ENCODE data around the gene HBG1.

DNA sequence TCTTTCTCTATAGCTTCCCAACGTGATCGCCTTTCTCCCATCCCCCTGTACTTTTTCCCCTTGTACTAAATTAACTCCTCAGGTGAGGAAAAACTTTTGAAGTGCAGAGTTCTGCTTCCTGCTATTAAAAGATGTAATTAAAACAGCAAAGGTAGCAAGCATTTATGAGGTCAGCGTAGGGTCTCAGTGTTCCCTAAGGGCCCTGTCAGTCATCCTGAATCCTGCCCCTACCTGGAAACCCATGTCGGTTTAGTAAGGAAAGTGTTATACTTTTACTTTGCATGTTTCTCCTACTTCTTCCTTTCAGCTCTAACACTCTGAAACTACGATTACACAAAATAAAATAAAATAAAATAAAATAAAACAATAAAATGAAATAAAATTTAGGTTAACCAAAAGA lies 21.5 kb downstream of the HBG1 start:
- TF ChIP-seq, protein P1, sequence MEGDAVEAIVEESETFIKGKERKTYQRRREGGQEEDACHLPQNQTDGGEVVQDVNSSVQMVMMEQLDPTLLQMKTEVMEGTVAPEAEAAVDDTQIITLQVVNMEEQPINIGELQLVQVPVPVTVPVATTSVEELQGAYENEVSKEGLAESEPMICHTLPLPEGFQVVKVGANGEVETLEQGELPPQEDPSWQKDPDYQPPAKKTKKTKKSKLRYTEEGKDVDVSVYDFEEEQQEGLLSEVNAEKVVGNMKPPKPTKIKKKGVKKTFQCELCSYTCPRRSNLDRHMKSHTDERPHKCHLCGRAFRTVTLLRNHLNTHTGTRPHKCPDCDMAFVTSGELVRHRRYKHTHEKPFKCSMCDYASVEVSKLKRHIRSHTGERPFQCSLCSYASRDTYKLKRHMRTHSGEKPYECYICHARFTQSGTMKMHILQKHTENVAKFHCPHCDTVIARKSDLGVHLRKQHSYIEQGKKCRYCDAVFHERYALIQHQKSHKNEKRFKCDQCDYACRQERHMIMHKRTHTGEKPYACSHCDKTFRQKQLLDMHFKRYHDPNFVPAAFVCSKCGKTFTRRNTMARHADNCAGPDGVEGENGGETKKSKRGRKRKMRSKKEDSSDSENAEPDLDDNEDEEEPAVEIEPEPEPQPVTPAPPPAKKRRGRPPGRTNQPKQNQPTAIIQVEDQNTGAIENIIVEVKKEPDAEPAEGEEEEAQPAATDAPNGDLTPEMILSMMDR (IDR thresholded peaks at IDR 0.05; ENCODE audit: low read depth, low read length, poor library complexity, severe bottlenecking): no peak
- no peak for TF ChIP-seq EZH2phosphoT487 (IDR thresholded peaks at IDR 0.05; ENCODE audit: borderline replicate concordance, low read length)
